Activated T-cell treated with anti-CD3 and anti-CD28 coated beads, Interleukin-2, amount 50 U/mL, for 24 hours (primary cell): Measurements from ENCODE around the gene TPRX2.
"Not testable (repeated sequence)": the region's sequence is repeated elsewhere in the genome, so short reads cannot be mapped to it uniquely, and the experiment has no call there.

Source experiments
- DNase-seq: peaks from one replicate; pipeline ENCODE4 v3.0.0-alpha.2; 2020
- H3K27ac Mint-ChIP-seq: 2 replicates; pipeline ENCODE4 v1.8.0; 2020; ENCODE audit warnings: mild to moderate bottlenecking, mixed read lengths
- H3K27me3 Mint-ChIP-seq: 2 replicates; pipeline ENCODE4 v1.8.0; 2020; ENCODE audit warnings: mixed read lengths
- H3K36me3 Mint-ChIP-seq: 2 replicates; pipeline ENCODE4 v1.8.0; 2020; ENCODE audit warnings: low read depth, mixed read lengths
- H3K4me1 Mint-ChIP-seq: 2 replicates; pipeline ENCODE4 v1.8.0; 2020; ENCODE audit warnings: low read depth, mixed read lengths
- H3K4me3 Mint-ChIP-seq: 2 replicates; pipeline ENCODE4 v1.8.0; 2020; ENCODE audit warnings: mild to moderate bottlenecking, moderate library complexity, mixed read lengths
- H3K9me3 Mint-ChIP-seq: 2 replicates; pipeline ENCODE4 v1.8.0; 2020; ENCODE audit warnings: mixed read lengths

TPRX2 gene

DNA sequence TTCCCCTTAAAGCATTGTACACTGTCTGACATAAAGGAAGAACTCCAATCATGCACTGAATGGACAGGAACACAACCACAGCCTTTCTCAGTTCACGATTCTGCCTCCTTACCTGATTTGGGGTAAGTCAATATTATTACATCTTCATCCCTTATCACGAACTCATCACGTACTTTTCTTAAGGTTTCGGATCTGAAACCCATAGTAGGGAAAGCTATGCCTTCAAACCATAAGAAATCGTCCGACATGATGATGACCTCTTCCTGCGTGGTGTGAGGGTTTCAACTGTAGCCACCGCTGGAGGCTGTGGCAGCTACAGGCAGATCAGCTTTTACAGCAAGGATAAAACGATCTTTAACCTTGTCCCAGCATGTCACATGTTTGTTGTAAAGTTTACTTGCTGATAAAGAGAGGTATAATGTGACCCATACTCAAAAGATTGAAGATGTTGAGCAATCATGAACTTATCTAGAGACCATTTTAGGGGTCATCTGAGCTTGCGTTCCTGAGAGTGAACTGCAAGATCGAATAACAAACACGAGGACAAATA lies 27.1 kb downstream of the TPRX2 start, which contains the start of gene SULT2A1:
TSS of gene SULT2A1 (minus strand) at position 306 of the 550 bp plus-strand sequence. CDS start at position 248, 58 bp downstream.
- Mint-ChIP-seq H3K4me3 (no peak within 1 kb of the TSS), H3K27me3 (peaks cover 32% of the 10 kb centered on the region), H3K9me3 (no peaks in the 10 kb centered on the region), H3K4me1 (no peaks in the 10 kb centered on the region), H3K36me3 (no peaks in the 10 kb centered on the region), H3K27ac (no peak within 1 kb of the TSS)
- DNase-seq = no peak

- peaks cover 5% of the 10 kb centered on the region for H3K9me3 Mint-ChIP-seq
- DNase-seq = no peak
- H3K27ac Mint-ChIP-seq = no peak overlapping the region
- no peaks in the 10 kb centered on the region for H3K4me1 Mint-ChIP-seq
- H3K4me3 Mint-ChIP-seq = no peak overlapping the region
- H3K27me3 Mint-ChIP-seq = peaks cover 13% of the 10 kb centered on the region
- no peaks in the 10 kb centered on the region for H3K36me3 Mint-ChIP-seq
These were observed 32.0 kb downstream of the TPRX2 start for GRCh38 chr19:47890865-47891621.

DNA sequence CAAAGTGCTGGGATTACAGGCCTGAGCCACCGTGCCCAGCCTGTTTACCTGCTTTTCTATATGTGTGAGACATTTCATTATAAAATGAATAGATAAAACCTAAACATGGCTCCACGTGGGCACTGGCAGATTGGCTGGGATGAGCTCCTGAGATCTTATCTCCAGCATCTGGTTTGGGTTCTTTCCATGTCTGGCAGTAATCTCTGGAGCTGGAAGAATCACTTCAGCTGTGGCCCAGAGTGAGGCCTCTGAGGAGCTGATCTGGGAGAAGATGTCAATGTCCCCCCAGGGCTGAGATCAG lies 32.5 kb downstream of the TPRX2 start:
- Mint-ChIP-seq H3K27me3 (peaks cover 10% of the 10 kb centered on the region), H3K4me1 (no peaks in the 10 kb centered on the region), H3K9me3 (peaks cover 8% of the 10 kb centered on the region), H3K27ac (no peak overlapping the region), H3K36me3 (no peaks in the 10 kb centered on the region), H3K4me3 (no peak overlapping the region)
- no peak for DNase-seq

- H3K9me3 Mint-ChIP-seq = peaks cover 8% of the 10 kb centered on the region
- no peak overlapping the region for H3K27ac Mint-ChIP-seq
- H3K4me1 Mint-ChIP-seq = no peaks in the 10 kb centered on the region
- peaks cover 5% of the 10 kb centered on the region for H3K27me3 Mint-ChIP-seq
- no peak for DNase-seq
- H3K36me3 Mint-ChIP-seq = no peaks in the 10 kb centered on the region
- H3K4me3 Mint-ChIP-seq = no peak overlapping the region
These were observed 33.1 kb downstream of the TPRX2 start for GRCh38 chr19:47891923-47892666.

GRCh38 chr19:47895165-47895782 lies 36.2 kb downstream of the TPRX2 start:
- Mint-ChIP-seq H3K27me3 (peaks cover 8% of the 10 kb centered on the region), H3K27ac (no peak overlapping the region), H3K4me3 (no peak overlapping the region), H3K4me1 (no peaks in the 10 kb centered on the region), H3K9me3 (peaks cover 8% of the 10 kb centered on the region), H3K36me3 (no peaks in the 10 kb centered on the region)
- DNase-seq = no peak

DNA sequence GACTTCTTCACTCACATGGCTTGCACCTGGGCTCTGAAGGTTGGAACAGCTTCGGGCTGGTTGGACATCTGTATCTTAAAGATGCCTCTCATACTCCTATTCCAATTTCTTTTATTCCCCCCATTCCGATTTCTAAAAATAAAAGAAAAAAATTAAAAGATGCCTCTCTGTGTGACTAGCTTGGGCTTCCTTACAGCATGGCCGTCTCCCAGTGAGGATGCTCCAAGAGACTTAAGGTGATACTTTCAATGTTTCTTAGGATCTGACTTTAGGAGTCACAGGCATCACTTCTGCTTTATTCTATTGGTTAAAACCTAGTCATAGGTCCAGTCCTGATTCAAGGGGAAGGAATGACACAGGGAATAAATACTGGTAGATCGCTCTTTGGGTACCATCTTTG lies 37.0 kb downstream of the TPRX2 start:
- H3K27ac Mint-ChIP-seq = no peak overlapping the region
- no peaks in the 10 kb centered on the region for H3K4me1 Mint-ChIP-seq
- H3K4me3 Mint-ChIP-seq = no peak overlapping the region
- H3K36me3 Mint-ChIP-seq = no peaks in the 10 kb centered on the region
- H3K9me3 Mint-ChIP-seq = peaks cover 8% of the 10 kb centered on the region
- DNase-seq = no peak
- peaks cover 12% of the 10 kb centered on the region for H3K27me3 Mint-ChIP-seq

DNA sequence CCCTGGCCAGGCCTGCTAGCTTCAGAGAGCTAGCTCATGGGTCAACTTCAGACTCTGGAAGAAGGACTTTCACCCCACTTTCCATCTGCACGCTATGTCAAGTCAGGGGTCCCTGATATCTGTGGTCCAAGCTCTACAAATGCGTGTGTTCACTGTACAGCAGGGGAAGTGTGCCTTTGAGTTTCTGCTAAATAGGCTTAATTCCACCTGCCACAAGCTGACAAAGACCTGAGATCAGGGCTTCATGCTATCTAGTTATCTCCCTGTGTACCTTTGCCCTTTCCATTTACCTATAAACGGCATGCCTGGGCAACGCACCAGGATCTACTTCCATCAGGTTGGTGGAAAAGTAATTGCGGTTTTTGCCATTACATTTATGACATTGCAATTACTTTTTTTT lies 37.7 kb downstream of the TPRX2 start:
- no peak for DNase-seq
- Mint-ChIP-seq H3K27ac (no peak overlapping the region), H3K36me3 (no peaks in the 10 kb centered on the region), H3K27me3 (peaks cover 15% of the 10 kb centered on the region), H3K9me3 (peaks cover 8% of the 10 kb centered on the region), H3K4me1 (no peaks in the 10 kb centered on the region), H3K4me3 (no peak overlapping the region)

GRCh38 chr19:47897861-47898260 lies 38.8 kb downstream of the TPRX2 start:
- H3K27me3 Mint-ChIP-seq = peaks cover 20% of the 10 kb centered on the region
- DNase-seq = no peak
- H3K36me3 Mint-ChIP-seq = no peaks in the 10 kb centered on the region
- H3K4me1 Mint-ChIP-seq = no peaks in the 10 kb centered on the region
- peaks cover 7% of the 10 kb centered on the region for H3K9me3 Mint-ChIP-seq
- no peak overlapping the region for H3K4me3 Mint-ChIP-seq
- H3K27ac Mint-ChIP-seq = no peak overlapping the region

DNA sequence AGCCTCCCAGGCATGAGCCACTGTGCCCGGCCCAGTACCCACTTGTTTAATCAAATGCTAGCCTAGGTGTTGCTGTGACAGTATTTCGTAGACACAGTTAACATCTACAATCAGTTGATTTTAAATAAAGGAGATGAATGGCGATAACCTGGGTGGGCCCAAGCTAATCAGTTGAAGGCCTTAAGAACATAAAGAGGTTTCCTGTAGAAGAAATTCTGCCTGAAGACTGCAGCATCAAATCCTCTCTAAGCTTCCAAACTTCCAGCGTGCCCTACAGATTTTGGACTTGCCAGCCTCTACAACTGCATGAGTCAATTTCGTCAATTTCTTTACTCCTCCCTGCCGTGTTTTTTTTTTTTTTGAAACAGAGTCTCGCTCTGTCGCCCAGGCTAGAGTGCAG lies 40.3 kb downstream of the TPRX2 start:
- Mint-ChIP-seq H3K9me3 (peaks cover 6% of the 10 kb centered on the region), H3K36me3 (no peaks in the 10 kb centered on the region), H3K4me1 (no peaks in the 10 kb centered on the region), H3K27ac (no peak overlapping the region), H3K27me3 (peaks cover 24% of the 10 kb centered on the region), H3K4me3 (no peak overlapping the region)
- DNase-seq = no peak

GRCh38 chr19:47901370-47901769 lies 42.3 kb downstream of the TPRX2 start:
- DNase-seq = no peak
- H3K4me1 Mint-ChIP-seq = no peaks in the 10 kb centered on the region
- H3K27ac Mint-ChIP-seq = no peak overlapping the region
- no peaks in the 10 kb centered on the region for H3K36me3 Mint-ChIP-seq
- peaks cover 24% of the 10 kb centered on the region for H3K27me3 Mint-ChIP-seq
- H3K9me3 Mint-ChIP-seq = no peaks in the 10 kb centered on the region
- no peak overlapping the region for H3K4me3 Mint-ChIP-seq

DNA sequence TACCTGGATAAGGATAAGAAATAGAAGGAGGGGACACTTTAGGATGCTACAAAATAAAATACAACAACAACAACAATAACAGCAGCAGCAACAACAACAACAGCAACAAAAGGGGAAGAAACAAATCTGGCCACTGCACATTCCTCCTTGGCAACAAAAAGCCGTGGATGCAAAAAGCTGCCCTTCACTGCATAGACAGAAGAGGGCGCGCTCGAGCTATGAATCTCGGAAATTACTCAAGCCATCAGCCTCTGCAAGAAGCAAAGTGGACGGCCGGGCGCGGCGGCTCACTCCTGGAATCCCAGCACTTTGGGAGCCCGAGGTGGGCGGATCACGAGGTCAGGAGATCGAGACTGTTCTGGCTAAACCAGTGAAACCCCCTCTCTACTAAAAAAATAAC lies 50.3 kb downstream of the TPRX2 start:
- not testable (repeated sequence) for H3K36me3 Mint-ChIP-seq, H3K9me3 Mint-ChIP-seq, H3K27me3 Mint-ChIP-seq, H3K27ac Mint-ChIP-seq, H3K4me1 Mint-ChIP-seq, H3K4me3 Mint-ChIP-seq
- peak; percentile 75 for DNase-seq

GRCh38 chr19:47910191-47910590 lies 51.2 kb downstream of the TPRX2 start:
- not testable (repeated sequence) for H3K27ac Mint-ChIP-seq, H3K4me3 Mint-ChIP-seq, H3K9me3 Mint-ChIP-seq, DNase-seq, H3K36me3 Mint-ChIP-seq, H3K27me3 Mint-ChIP-seq, H3K4me1 Mint-ChIP-seq
